Nucleus accumbens (tissue), 56 donors: Measurements from ENCODE around the gene MAP3K1.

Experiments used
- DNase-seq, 56 donors: peaks; one replicate each; lab custom pipeline; 2025; lab: John Stamatoyannopoulos, UW

Gene MAP3K1

DNA sequence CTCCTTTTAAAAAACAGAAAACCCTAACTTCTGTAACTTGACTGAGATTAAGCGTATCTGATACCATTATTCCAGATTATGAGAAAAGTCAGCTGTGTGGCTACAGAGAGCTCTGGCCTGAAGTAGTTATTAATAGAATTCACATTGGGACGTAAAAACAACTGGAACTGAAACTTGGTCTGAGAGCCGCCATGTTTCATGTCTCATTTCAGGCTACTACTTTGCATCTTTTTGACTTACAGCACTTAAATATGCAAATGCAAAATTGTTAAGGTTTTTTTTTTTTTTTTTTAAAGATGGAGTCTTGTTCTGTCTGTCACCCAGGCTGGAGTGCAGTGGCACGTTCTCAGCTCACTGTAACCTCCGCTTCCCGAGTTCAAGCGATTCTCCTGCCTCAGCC is 25.2 kb downstream of the MAP3K1 start:
- DNase-seq: no peak

DNA sequence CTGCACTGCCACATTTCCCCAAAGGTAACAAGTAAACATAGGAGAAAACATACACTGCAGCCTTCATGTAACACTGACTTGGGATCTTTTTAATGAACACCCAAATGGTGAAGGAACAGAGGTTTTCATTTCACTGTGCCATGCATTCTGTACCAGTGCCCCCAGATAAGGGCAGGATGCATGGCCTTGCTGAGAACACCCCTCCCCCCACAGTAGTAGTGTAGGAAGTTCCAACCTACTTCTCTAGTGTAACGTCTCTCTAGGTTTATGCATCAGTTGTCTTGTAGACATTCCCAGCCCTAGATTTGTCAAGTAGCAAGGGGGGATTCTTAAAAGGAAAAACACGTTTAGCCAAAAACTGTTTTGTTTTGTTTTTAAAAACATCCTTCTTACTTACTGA is 29.9 kb downstream of the MAP3K1 start:
- DNase-seq: no peak

DNA sequence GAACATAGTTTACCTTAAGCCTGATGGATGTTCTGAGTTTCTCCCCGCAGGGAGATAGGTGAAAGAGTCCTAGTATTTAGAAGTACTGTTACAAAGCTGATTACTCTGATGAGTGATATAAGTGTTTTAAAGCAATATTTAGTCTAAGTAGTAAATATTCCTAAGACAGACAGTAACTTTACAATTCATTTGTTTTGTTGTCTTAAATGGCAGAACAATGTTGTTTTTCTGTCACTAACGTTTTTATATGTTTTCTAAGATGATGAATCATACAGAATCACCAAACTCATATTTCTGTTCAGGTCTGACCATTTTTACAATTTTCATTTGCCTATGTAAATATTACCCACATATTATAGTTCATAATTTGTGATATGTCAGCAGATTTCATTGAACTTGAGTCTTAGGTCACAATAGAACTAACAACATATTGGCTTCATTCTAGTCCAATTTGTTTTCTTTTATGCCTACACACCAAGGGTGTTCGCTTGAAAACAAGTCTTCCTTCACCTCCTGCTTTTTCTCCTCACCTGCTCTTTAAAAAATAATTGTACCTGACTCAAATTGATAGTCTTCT is 30.6 kb downstream of the MAP3K1 start:
- DNase-seq: no peak

DNA sequence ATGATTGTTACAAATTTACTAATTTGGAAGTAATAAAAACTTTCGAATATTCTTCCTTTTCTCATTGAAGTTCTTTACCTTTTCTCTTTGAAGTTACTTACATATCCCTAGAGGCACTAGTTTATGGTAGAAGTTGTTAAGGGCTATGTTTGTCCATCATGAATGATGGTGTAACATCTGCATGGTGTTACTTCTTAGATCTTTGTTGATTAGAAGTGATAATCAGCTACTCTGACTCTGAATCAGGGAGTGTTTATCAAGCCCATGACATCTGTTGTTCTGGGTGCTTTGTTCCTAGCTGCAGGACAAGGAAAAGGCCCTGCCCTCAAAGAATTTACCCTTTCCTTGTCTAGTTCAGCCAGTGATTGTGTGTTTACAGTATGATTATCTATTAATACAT is 32.9 kb downstream of the MAP3K1 start:
- DNase-seq: no peak

DNA sequence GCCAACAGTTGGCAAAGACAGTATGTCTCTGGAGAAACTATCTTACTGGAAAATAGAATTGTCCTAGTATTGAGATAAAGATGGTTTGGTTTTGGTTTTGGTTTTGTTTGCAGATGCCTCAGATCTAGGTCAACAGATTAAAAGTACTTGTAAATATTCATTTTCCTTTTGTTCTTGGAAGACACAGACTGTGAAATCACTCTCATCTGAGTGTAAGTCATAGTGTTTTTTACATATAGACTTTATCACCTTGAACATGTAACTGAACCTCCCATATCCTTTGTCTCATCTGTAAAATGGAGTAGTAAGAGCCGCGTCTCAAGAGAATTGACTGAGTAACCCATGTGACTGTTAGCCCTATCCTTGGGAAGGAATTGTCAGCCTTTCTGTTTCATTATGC is 34.3 kb downstream of the MAP3K1 start:
- no peak for DNase-seq

DNA sequence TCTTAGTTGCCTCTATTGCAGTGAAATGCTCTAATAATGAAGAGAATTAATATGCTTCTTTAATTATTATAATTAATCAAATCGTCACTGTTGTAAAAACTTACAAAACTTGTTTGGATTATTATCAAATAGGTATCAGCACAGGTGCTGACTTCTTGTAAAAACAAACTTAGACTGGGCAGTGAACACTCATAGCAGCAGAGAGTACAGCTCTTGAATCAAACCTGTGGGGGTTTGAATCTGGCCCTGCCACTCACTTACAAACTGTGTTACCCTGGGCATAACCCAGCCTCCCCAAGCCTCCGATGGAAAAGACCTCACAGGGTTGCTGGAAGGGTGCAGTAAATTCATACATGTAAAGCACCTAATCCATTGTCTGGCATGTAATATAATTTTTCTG is 35.1 kb downstream of the MAP3K1 start:
- DNase-seq: no peak

DNA sequence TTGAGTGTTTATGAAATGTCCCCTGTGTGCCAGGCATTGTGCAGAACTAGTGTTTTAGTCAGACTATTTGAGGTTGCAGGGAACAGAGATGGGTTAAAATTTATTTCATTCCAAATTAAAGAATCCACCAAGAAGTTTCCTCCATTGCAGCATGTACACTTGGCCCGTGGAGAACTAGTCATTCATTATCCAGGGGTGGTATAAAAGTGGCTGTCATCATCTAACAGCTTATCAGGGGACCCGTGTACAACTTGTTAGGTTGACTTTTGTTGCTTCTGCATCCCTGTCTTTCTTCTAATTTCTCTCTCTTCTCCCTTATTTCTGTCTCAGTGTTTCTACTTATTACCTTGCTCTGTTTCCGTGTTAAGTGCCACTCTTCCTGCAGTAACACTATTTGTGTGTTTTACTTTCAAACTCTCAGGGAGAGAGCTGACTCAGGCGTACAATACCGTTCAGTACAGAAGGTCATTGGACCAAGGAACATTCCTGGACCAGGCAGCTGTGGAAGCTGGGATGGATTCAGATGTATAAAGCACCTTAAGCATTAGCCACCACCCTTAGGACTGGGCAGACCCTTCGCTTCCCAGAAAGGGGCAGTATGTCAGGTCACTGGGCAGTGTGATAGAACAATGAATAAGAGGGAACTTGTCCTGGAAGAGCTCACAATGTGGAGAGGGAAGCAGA is 36.1 kb downstream of the MAP3K1 start:
- DNase-seq: no peak

DNA sequence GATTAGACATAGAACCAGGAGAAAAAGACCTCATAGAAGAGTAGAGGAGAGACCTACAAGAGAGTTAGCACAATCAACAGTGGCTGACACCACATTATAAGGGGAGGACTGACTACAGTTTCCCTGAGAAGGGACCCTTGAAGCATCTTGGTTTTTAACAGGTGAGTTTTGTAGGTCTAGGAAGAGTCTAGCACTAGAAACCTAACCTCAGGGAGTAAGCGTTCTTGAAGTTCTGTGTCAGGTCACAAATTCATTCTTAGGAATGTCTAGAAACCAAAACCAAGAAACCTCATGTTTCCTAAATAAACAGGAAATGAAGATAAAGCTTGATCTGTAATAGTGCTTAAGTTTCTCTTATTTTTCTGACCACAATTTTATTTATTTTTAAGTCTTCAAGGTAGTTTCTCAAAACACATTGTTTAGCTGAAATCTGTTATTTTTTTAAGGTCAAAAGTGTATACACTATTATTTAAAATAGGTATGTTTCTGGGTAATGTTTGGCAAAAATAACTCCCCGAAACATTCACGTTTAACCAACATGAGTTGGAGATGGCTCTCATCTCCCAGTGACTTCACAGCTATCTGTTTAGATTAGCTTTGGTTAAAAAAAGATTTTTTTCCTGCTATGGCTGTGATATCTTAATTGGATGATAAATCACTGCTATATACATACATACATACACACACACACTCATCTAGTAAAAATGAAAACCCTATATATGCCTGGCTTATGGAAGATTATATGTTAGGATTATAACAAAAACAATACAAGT is 37.1 kb downstream of the MAP3K1 start:
- DNase-seq: no peak

DNA sequence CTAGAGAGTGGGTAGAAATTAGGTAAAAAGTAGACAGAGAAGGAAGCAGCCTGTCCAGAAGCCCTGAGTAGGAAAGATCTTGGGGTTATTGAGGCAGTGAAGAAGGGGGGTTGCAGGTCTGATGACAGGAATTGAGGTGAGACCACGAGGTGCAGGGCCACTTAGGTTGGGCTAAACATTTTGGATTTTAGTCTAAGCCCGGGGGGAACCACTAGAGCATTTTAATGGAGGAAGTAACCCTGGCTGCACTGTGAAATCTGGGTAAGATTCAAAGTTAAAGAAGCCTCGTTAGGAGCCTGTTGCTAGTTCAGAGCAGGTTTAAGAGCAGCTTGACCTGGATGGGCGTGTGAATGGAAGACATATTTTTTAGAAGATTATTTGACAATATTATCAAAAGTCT is 38.3 kb downstream of the MAP3K1 start:
- DNase-seq: no peak

DNA sequence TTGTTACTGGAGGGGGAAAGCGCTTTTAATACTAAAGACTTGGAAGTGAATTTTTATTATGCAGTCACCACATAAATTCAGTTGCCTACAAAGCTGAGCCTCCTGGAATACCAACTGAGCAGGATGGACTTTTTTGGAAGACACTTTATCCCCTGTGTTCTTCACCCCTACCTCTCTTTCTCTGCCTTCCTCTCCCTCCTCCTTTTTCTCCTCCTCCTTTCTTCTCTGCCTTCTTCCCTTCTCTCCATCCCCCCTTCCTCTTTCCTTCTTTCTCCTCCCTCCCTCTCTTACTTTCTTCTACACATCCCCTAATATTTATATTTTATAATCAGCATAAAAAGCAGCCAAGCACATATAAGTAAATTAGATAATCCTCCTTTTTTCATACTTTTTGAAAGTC is 39.6 kb downstream of the MAP3K1 start:
- no peak for DNase-seq

DNA sequence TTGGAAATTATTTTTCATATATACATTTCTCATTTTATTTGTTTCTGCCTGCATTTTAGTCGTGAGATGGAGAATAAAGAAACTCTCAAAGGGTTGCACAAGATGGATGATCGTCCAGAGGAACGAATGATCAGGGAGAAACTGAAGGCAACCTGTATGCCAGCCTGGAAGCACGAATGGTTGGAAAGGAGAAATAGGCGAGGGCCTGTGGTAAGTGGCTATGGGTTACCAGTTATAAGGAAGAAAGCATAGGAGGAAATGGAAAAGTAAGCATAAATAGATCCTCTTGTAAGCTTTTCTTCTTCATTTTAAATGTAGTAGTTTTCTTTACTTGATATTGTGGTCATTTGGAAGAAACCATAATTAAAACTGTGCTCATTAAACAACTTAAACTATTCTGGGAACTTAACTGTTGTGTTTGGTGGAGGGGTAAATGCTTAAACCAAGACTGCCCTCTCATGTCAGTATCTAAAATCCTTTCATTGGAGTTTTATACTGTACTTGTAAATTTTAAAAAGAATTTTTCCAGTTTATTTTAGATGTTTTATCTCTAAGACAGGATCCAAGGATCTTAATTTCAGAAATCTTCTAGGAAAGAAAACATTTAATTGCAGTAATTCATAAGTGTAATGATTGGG is 41.3 kb downstream of the MAP3K1 start:
- no peak for DNase-seq

DNA sequence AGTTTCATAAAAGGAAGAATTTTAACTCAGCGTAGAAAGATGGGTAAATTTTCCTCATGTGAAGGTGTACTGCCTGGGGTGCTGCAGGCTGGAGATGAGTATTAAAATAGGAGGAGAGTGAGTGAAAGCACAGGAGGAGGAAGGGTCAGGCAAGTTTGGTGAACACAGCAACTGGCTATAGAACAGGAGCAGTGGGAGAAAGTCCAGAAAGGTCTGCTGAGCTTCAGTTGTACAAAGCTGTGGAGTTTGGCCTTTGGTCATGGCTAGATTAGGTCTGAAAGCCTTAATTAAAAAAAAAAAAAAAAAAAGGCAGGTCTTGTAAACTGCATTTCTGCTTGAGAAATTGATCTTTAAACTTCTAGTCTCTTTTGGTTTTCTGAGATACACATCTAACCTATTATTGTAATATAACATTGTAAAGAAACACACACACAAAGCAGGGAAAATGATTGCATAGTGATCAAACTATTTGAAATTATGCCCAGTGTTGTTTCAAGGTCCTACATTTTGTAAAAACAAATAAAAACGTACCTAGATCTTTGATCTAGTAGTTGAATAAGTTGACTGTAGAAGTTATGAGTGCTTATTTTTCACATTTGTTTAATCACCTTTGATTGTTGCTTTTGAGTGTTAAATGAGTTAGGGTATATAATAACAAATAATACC is 43.6 kb downstream of the MAP3K1 start:
- no peak for DNase-seq

DNA sequence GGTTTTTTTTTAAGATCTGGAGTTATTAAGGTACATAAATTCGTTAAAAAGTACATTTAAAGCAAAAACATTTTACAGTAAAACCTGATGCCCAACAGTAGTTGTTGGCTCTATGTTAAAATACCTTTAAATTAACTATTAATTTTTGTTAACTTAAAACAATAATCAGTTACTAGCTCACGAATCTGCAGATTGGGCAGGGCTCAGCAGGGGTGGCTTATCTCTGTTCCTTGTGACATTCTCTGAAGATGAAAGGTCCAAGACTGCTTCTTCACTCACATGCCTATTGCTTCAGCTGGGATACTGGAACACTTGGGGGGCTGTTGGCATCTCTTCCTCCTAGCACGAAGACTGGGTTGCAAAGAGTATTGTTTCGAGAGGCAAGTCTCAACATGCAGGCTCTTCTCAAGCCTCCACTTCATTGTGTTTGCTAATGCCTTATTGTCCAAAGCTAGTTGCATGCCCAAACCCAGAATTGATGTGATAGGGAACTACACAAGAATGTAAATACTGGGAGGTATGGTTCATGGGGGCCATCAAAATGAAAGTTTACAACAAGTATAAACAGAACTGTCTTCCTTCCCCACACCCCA is 46.6 kb downstream of the MAP3K1 start:
- DNase-seq: no peak

DNA sequence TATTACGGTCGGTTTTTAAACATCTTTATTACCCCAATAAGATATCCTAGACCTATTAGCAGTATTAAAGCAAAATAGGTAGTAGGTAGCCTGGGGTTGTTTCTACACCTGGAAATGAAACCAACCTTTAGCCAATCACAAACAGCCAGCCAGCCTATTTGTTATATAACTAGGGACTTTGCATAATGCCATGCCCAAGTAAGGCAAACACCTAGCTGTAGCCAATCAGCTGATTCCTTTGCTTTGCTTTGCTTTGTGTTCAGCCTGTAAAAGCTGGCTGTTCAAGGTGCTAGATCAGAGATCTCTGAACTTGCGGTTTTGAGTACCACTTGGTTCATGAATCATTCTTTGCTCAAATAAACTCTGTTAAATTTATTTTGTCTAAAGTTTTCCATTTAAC is 47.6 kb downstream of the MAP3K1 start:
- no peak for DNase-seq

DNA sequence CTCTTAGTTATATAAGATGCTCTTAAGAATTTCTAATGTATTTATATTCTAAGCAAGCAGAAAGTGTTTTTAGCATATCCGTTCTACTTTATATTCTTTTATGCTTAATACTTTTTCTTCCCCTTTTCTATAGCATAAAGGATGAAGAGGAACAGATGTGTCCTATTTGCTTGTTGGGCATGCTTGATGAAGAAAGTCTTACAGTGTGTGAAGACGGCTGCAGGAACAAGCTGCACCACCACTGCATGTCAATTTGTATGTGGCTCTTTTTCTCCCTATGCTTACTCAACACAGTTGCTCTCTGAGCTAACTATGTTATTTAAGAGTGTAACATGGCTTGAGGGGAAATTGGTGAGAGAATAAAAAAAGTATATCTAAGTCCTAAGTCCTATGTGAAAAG is 56.4 kb downstream of the MAP3K1 start:
- no peak for DNase-seq

DNA sequence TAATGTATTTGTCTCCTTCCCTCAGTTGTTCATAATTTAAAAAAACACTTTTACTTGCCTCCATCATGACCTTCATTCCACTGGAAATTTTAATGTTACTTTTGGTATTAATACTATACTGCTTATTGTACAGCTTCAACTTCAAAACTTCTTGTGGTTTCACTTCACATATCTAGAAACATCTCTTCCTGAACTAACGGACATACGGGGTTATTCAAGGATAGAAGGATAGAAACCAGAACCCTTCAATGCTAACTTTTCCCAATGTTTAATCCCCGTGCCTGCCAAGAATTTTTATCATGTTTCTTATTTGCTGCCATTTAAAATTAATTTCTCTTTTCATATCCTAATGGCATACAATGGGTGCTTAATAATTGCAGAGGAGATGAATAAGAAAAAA is 57.7 kb downstream of the MAP3K1 start:
- DNase-seq: no peak

DNA sequence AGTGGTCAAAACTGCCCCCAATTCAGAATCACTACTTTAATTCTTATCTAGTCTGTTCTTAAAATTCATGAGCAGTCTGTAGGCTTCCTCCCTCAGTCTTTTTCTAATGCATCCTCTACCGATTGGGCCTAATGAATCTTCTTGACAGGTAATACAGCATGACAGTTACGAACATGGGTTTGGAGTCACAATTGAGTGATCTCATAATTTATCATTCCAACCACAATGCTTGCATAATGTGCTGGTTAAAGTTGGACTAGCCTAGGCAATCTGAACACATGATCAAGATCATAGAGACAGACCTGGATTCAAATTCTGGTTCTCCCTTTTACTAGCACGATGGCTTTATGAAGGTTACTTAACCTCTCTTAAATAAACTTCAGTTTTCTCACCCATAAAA is 61.0 kb downstream of the MAP3K1 start:
- DNase-seq: no peak

DNA sequence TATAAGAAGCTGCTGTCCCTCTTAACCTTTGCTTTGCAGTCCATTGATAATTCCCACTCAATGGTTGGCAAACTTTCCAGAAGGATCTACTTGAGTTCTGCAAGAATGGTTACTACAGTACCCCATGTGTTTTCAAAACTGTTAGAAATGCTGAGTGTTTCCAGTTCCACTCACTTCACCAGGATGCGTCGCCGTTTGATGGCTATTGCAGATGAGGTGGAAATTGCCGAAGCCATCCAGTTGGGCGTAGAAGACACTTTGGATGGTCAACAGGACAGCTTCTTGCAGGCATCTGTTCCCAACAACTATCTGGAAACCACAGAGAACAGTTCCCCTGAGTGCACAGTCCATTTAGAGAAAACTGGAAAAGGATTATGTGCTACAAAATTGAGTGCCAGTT is 66.2 kb downstream of the MAP3K1 start:
- no peak for DNase-seq

DNA sequence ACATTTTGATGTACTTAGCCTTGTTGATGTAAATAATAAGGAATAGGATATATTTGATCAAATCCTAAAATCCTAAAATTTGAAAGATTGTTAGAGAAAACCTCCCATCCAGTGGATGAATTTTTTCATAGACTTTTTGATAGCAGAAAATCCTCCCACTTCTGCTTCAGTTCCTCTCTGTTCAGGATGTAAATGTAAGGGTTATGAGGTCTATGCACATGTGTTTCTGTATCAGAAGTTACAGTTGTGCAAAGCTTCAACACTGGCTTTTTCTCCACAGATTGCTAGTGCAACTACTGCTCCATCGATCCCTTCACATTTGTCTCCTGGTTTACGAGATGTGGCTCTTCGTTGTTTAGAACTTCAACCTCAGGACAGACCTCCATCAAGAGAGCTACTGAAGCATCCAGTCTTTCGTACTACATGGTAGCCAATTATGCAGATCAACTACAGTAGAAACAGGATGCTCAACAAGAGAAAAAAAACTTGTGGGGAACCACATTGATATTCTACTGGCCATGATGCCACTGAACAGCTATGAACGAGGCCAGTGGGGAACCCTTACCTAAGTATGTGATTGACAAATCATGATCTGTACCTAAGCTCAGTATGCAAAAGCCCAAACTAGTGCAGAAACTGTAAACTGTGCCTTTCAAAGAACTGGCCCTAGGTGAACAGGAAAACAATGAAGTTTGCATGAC is 78.1 kb downstream of the MAP3K1 start:
- no peak for DNase-seq

DNA sequence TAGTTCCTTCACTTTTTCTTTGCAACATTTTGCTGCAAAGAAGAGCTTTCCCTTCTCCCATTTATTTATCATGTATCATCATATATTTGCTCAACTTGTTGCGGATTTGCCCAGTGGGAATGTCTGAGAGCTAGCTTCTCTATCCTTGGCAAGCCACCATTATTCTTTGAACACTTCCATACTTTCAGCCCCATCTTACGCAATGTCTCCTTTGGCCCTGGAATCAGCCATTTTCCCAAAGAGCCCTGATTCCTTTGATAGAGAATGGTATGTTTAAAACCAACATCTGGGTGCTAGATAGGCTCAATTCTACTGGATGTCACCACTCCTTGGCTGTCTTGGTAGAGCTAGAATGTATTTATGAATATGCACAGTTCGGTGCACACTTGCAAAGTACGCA is 81.4 kb downstream of the MAP3K1 start:
- no peak for DNase-seq
